Upper lobe of right lung (tissue), 1 donor: ENCODE measurements around the gene OCA2. TPM values are rescaled to one million over a fixed set of nuclear protein-coding genes. Genes with fewer than 3 reads are reported as not detected.
A peak's percentile ranks its signal among the peaks of the same experiment; 100 is the strongest.
"Not testable (repeated sequence)": the region's sequence is repeated elsewhere in the genome, so short reads cannot be mapped to it uniquely, and the experiment has no call there.

Experiments used
- ATAC-seq: fragments of 200-7000 bp; cut with Tn5 transposase; one replicate; pipeline ENCODE4 v1.9.1; 2020; ENCODE audit warnings: mild to moderate bottlenecking, moderate library complexity
- DNase-seq: peaks from one replicate; pipeline ENCODE4 v3.0.0-alpha.2; 2020
- H3K27ac ChIP-seq: fragments of 200-600 bp; one replicate; pipeline ENCODE4 v1.8.0; 2022
- H3K27me3 ChIP-seq: fragments of 200-600 bp; one replicate; pipeline ENCODE4 v1.8.0; 2022; ENCODE audit warnings: mild to moderate bottlenecking
- H3K36me3 ChIP-seq: fragments of 200-600 bp; one replicate; pipeline ENCODE4 v1.8.0; 2022
- H3K4me1 ChIP-seq: fragments of 200-600 bp; one replicate; pipeline ENCODE4 v1.8.0; 2022
- H3K4me3 ChIP-seq: fragments of 200-600 bp; one replicate; pipeline ENCODE4 v1.8.0; 2022; ENCODE audit warnings: mild to moderate bottlenecking
- H3K9me3 ChIP-seq: fragments of 200-600 bp; one replicate; pipeline ENCODE4 v1.8.0; 2022
- CTCF ChIP-seq: fragments of 200-600 bp; IDR thresholded peaks from one replicate; pipeline ENCODE4 v1.8.0; 2022; ENCODE audit warnings: antibody characterized with exemption
- intact Hi-C: fragments of 100-400 bp; cut with DNase I; formaldehyde crosslinking; loops from one replicate; pipeline ENCODE4 v1.11.0; 2022
- total RNA-seq: library from RNA; stranded (reverse); fragmentation: NEBNext Ultra II Directional; extraction: Animal tissue kit (Norgen Biotek cat#: 25700); gene quantifications from one replicate; pipeline ENCODE4 v1.2.1, GENCODE V29; 2021
- donor health status: DM: no; HTN: yes; CAD: no; lungs with severe emphysema.

OCA2 gene
- total RNA-seq, 1 donor from 2014 or later, result 0.55 TPM

DNA sequence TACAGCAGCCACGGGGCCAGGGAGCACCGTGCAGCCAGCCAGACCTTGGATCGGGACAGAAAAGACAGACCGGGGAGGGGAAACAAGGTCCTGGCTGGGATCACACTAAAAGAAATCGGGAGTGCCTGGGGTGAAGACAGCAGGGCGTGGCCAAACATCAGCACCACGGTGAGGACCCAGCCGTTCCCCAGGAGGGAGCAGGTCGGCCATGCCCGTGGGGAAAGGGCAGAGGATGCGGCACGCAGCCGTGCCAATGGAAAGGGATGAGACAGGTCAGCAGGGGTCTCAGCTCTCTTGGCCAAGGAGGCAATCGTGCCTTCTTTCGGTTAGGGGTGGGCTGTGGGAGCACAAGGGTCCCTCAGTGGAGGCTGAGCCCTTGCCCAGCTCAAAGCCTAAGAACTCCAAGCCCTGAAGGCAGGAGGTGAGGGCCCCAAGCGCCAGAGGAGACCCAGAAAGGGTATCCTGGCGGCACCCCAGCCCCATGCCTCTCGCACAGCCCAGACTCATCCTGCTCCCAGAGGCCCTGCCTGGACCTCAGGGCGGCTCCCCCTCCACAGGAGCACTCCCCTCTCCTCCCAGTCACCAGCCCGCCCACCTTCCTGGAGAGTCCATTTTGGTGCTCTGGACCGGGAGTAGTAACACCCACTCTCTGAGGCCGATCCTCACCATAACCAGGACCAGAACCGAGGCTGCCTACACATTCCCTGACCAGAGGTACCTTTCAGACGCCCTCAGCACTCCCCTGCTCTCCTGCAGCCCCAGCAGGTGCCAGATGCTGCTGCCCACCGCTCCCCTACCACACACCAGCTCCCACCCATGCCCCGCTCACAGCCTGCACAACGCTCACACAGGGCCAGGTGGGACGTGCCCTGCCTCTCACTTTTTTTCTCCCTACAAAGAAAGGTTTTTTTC lies 23.2 kb upstream of the OCA2 start:
- H3K9me3 ChIP-seq, result no peaks in the 10 kb centered on the region
- no peak overlapping the region for H3K4me3 ChIP-seq
- ATAC-seq (no peak), DNase-seq (peak; percentile 61)
- no peak for TF ChIP-seq CTCF
- H3K27ac ChIP-seq, result no peak overlapping the region
- peaks cover 64% of the 10 kb centered on the region for H3K36me3 ChIP-seq
- no peaks in the 10 kb centered on the region for H3K4me1 ChIP-seq
- intact Hi-C loops, result no loop called here
- no peaks in the 10 kb centered on the region for H3K27me3 ChIP-seq

GRCh38 chr15:28121577-28121976 lies 22.5 kb upstream of the OCA2 start:
- H3K9me3 ChIP-seq, H3K27ac ChIP-seq, H3K27me3 ChIP-seq, H3K4me1 ChIP-seq, H3K4me3 ChIP-seq, intact Hi-C loops, ATAC-seq: not testable (repeated sequence)
- DNase-seq, result peak; percentile 30
- peaks cover 67% of the 10 kb centered on the region for H3K36me3 ChIP-seq

GRCh38 chr15:28120359-28120640 lies 21.2 kb upstream of the OCA2 start:
- ATAC-seq (no peak), DNase-seq (no peak)
- Histone ChIP-seq H3K27ac (no peak overlapping the region), H3K36me3 (peaks cover 80% of the 10 kb centered on the region), H3K27me3 (no peaks in the 10 kb centered on the region), H3K9me3 (no peaks in the 10 kb centered on the region), H3K4me3 (no peak overlapping the region), H3K4me1 (no peaks in the 10 kb centered on the region)
- intact Hi-C loops, result no loop called here
- TF ChIP-seq CTCF, result no peak

- TF ChIP-seq CTCF, result no peak
- Histone ChIP-seq H3K27me3 (no peaks in the 10 kb centered on the region), H3K36me3 (peaks cover 82% of the 10 kb centered on the region), H3K4me3 (no peak overlapping the region), H3K27ac (no peak overlapping the region), H3K4me1 (no peaks in the 10 kb centered on the region), H3K9me3 (no peaks in the 10 kb centered on the region)
- intact Hi-C loops, result no loop called here
- peak; percentile 36 for DNase-seq
- ATAC-seq, result no peak
These were observed 19.4 kb upstream of the OCA2 start for GRCh38 chr15:28118531-28118930.

DNA sequence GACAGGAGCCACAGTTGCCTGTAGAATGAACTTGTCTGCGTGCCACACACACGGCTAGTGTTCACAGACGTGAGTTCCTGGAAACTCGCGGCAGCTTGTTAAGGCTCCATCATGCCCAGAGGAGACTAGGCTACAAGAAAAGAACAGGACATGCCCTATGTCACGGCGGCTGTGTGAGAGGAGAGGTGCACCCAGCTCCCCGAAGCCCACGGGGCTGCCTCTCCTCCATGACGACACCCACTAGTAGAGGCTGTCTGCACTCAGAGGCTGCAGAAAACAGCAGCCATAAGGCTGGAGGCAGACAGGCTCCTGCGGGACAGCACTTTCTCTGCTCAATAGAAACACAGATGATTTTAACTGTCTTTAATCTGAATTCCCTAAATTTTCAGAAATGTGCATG lies 19.0 kb upstream of the OCA2 start:
- Histone ChIP-seq H3K36me3 (peaks cover 84% of the 10 kb centered on the region), H3K4me3 (no peak overlapping the region)

More for the DNA sequence above, 19.0 kb upstream of the OCA2 start:
- no peaks in the 10 kb centered on the region for H3K27me3 ChIP-seq
- intact Hi-C loops, result no loop called here
- no peaks in the 10 kb centered on the region for H3K4me1 ChIP-seq
- H3K27ac ChIP-seq, result no peak overlapping the region
- ATAC-seq, result no peak
- H3K9me3 ChIP-seq, result no peaks in the 10 kb centered on the region
- no peak for TF ChIP-seq CTCF
- DNase-seq, result peak; percentile 30
